HEK293T (cell line): ENCODE measurements around the gene PGM5.

Experiments used
- ARNT ChIP-seq: fragments of 450-650 bp; IDR thresholded peaks from 2 replicates; pipeline ENCODE4 v1.6.1; 2017; ENCODE audit warnings: mild to moderate bottlenecking
- BHLHE40 ChIP-seq: fragments of 450-650 bp; IDR thresholded peaks from 2 replicates; pipeline ENCODE4 v1.6.1; 2016; ENCODE audit warnings: mild to moderate bottlenecking, moderate library complexity, borderline replicate concordance
- ELF4 ChIP-seq: fragments of 450-650 bp; IDR thresholded peaks from 2 replicates; pipeline ENCODE4 v1.6.1; 2017; ENCODE audit warnings: antibody characterized with exemption
- FOXA1 ChIP-seq: fragments of 450-650 bp; IDR thresholded peaks from 2 replicates; pipeline ENCODE4 v1.6.1; 2016; ENCODE audit warnings: mild to moderate bottlenecking
- FOXK2 ChIP-seq: fragments of 450-650 bp; IDR thresholded peaks from 2 replicates; pipeline ENCODE4 v1.6.1; 2016; ENCODE audit warnings: mild to moderate bottlenecking
- HDGF ChIP-seq: fragments of 450-650 bp; IDR thresholded peaks from 2 replicates; pipeline ENCODE4 v1.6.1; 2017; ENCODE audit warnings: antibody characterized with exemption, borderline replicate concordance
- L3MBTL2 ChIP-seq: fragments of 450-650 bp; conservative IDR thresholded peaks from 2 replicates; pipeline ENCODE4 v1.6.1; 2016; ENCODE audit warnings: mild to moderate bottlenecking
- SP1 ChIP-seq: fragments of 450-650 bp; IDR thresholded peaks from 2 replicates; pipeline ENCODE4 v1.6.1; 2017
- SUZ12 ChIP-seq: fragments of 450-650 bp; IDR thresholded peaks from 2 replicates; pipeline ENCODE4 v1.6.1; 2016; ENCODE audit warnings: mild to moderate bottlenecking
- TARDBP ChIP-seq: fragments of 450-650 bp; IDR thresholded peaks from 2 replicates; pipeline ENCODE4 v1.6.1; 2016
- ZNF384 ChIP-seq: fragments of 450-650 bp; IDR thresholded peaks from 2 replicates; pipeline ENCODE4 v1.6.1; 2016
- TF ChIP-seq, protein P1 (sequence below): fragments of 450-650 bp; IDR thresholded peaks from 2 replicates; pipeline ENCODE4 v1.6.1; 2016

DNA sequence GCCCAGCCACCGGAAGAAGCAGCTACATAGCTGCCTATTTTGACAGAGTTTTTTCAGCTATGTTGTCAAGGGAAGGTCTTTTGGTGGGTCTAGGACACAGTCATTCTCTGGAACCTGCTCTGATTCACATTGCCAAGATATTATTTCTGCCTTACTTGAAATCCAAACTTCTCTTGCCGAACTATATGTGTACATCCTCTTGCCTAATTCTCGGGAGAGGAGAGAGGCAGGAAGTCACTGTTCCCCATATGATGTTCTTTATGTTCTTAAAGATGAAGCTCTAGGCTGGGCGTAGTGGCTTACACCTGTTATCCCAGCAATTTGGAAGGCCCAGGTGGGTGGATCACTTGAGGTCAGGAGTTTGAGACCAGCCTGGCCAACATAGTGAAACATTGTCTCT, 175.7 kb downstream of the PGM5 start:
- no peak for TF ChIP-seq FOXK2
- no peak for TF ChIP-seq BHLHE40
- no peak for TF ChIP-seq ZNF384
- TF ChIP-seq HDGF = no peak
- TF ChIP-seq SUZ12 = no peak
- TF ChIP-seq TARDBP = no peak
- TF ChIP-seq, protein P1, sequence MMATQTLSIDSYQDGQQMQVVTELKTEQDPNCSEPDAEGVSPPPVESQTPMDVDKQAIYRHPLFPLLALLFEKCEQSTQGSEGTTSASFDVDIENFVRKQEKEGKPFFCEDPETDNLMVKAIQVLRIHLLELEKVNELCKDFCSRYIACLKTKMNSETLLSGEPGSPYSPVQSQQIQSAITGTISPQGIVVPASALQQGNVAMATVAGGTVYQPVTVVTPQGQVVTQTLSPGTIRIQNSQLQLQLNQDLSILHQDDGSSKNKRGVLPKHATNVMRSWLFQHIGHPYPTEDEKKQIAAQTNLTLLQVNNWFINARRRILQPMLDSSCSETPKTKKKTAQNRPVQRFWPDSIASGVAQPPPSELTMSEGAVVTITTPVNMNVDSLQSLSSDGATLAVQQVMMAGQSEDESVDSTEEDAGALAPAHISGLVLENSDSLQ = no peak
- TF ChIP-seq ELF4 = no peak
- no peak for TF ChIP-seq L3MBTL2
- TF ChIP-seq FOXA1 = no peak
- no peak for TF ChIP-seq SP1
- TF ChIP-seq ARNT = no peak
